ENCODE measurements around the gene C1orf21. TPM values are rescaled to one million over a fixed set of nuclear protein-coding genes. Genes with fewer than 3 reads are reported as not detected.

C1orf21 gene
- total RNA-seq, 2 donors from 2014 or later, result 8.3 to 10.2 TPM

DNA sequence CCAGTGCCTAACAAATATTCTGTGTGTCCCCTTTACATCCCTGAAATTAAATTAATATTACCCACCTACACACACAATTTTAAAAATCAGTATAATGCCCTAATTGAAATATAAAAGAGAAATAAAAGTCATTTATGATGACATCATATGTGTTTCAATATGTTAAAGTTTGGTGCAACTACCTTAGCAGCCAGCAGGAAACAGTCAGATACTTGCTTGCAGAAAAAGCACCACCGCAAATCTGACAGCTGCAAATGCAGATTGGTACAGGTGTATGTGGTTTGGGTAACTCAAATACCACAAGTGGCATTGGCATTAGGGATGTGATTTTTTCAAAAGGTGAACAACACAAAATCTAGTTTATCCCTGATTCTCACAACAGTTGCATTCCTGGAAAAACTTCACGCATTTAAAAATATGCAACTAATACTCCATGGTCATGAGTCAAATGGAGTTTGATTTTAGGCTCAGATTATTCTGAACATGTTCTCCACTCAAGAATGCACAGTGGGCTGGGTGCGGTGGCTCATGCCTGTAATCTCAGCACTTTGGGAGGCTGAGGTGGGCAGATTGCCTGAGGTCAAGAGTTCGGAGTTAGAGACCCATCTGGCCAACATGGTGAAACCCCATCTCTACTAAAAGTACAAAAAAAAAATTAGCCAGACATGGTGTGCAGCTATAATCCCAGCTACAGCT is 261.5 kb downstream of the C1orf21 start:
- WGBS, 2 donors, result 85 to 94% methylated on average over 4 of the region's 4 CpGs
- H3K27ac ChIP-seq, result no peak overlapping the region
- DNase-seq (no peak), ATAC-seq (no peak)
- no peaks in the 10 kb centered on the region for H3K9me3 ChIP-seq
- H3K36me3 ChIP-seq (replicated peaks in 1 of 2; ENCODE audit: insufficient read depth in 1 of 2, low read depth in 2 of 2), result no peaks in the 10 kb centered on the region
- no peaks in the 10 kb centered on the region for H3K27me3 ChIP-seq
- TF ChIP-seq CTCF (IDR thresholded peaks at IDR 0.05) (no peak), POLR2A (IDR thresholded peaks at IDR 0.05) (no peak)
- intact Hi-C loops (cut with DNase I), result no loop called here
- no peaks in the 10 kb centered on the region for H3K4me1 ChIP-seq
- H3K4me3 ChIP-seq, result no peak overlapping the region

- Histone ChIP-seq H3K9me3 (no peaks in the 10 kb centered on the region), H3K4me1 (no peaks in the 10 kb centered on the region), H3K4me3 (no peak overlapping the region), H3K36me3 (replicated peaks in 1 of 2; ENCODE audit: insufficient read depth in 1 of 2, low read depth in 2 of 2) (no peaks in the 10 kb centered on the region), H3K27me3 (no peaks in the 10 kb centered on the region), H3K27ac (no peak overlapping the region)
- intact Hi-C loops (cut with DNase I), result no loop called here
- 76 to 82% methylated on average over 6 of the region's 6 CpGs for WGBS, 2 donors
- ATAC-seq (no peak), DNase-seq (no peak)
- no peak for TF ChIP-seq POLR2A (IDR thresholded peaks at IDR 0.05)
- no peak for TF ChIP-seq CTCF (IDR thresholded peaks at IDR 0.05)
These were observed 262.0 kb downstream of the C1orf21 start for GRCh38 chr1:184648856-184649201.

DNA sequence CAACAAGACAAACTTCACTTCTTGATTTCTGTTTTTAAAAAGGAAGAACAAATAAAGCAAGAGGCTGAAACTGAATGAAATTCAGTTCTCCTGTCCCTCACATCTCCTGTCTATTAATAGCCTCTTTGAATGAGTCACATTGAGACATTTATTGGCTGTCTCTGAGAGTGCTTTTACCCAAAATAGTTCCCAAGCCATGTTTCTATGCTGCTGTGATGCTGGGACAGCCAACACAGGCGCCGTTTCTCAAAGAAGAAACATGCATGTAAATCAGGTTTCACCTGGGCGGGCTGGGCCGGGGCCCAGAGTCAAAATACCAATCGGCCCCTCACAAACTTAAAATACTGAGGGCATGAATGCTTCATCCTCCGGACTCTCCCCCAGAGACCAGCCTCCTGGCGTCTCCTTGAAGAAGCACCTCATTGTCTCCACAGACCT is 262.6 kb downstream of the C1orf21 start:
- ATAC-seq (no peak), DNase-seq (no peak)
- Histone ChIP-seq H3K4me1 (no peaks in the 10 kb centered on the region), H3K36me3 (replicated peaks in 1 of 2; ENCODE audit: insufficient read depth in 1 of 2, low read depth in 2 of 2) (no peaks in the 10 kb centered on the region), H3K9me3 (no peaks in the 10 kb centered on the region), H3K27ac (no peak overlapping the region), H3K27me3 (no peaks in the 10 kb centered on the region), H3K4me3 (no peak overlapping the region)
- WGBS, 2 donors, result 76 to 79% methylated on average over 7 of the region's 7 CpGs
- no peak for TF ChIP-seq POLR2A (IDR thresholded peaks at IDR 0.05)
- TF ChIP-seq CTCF (IDR thresholded peaks at IDR 0.05), result no peak
- intact Hi-C loops (cut with DNase I), result no loop called here

GRCh38 chr1:184650177-184650866 is 263.5 kb downstream of the C1orf21 start:
- ATAC-seq, result no peak
- Histone ChIP-seq H3K27me3 (no peaks in the 10 kb centered on the region), H3K4me3 (no peak overlapping the region), H3K27ac (no peak overlapping the region), H3K36me3 (replicated peaks in 1 of 2; ENCODE audit: insufficient read depth in 1 of 2, low read depth in 2 of 2) (no peaks in the 10 kb centered on the region), H3K9me3 (no peaks in the 10 kb centered on the region), H3K4me1 (no peaks in the 10 kb centered on the region)
- no peak for DNase-seq
- intact Hi-C loops (cut with DNase I), result no loop called here
- no peak for TF ChIP-seq POLR2A (IDR thresholded peaks at IDR 0.05)
- no peak for TF ChIP-seq CTCF (IDR thresholded peaks at IDR 0.05)
- 65 to 66% methylated on average over 5 of the region's 5 CpGs for WGBS, 2 donors

DNA sequence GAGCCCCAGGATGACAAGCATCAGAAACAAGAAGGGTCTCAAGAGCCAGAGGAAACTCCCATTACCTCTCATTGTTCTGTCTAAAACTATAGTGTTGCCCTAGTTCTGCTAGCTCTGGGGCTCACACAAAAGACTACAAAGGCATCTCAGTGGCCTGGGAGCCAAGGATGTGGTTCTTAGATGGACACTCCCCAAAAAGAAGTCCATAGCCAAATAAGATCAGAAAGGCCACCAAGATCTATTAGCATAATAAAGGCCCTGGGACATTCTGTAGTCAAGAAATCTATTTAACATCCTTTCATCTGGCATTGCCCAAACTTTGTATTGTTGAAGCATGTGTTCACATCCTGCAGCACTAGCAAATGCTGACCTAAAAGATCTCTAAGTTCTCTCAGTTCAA is 268.4 kb downstream of the C1orf21 start:
- no peaks in the 10 kb centered on the region for H3K4me1 ChIP-seq
- no peak for ATAC-seq
- no peak overlapping the region for H3K4me3 ChIP-seq
- intact Hi-C loops (cut with DNase I), result no loop called here
- no peak for DNase-seq
- no peaks in the 10 kb centered on the region for H3K9me3 ChIP-seq
- H3K27me3 ChIP-seq, result no peaks in the 10 kb centered on the region
- TF ChIP-seq CTCF (IDR thresholded peaks at IDR 0.05), result no peak
- no peak for TF ChIP-seq POLR2A (IDR thresholded peaks at IDR 0.05)
- no peaks in the 10 kb centered on the region for H3K36me3 ChIP-seq (replicated peaks in 1 of 2; ENCODE audit: insufficient read depth in 1 of 2, low read depth in 2 of 2)
- H3K27ac ChIP-seq, result no peak overlapping the region

All from body of pancreas (tissue), 4 donors.